A172 (cell line): Measurements from ENCODE around the gene COL9A2. TPM values are rescaled to one million over a fixed set of nuclear protein-coding genes. Genes with fewer than 3 reads are reported as not detected.

Experiments used
- DNase-seq: peaks from one replicate; pipeline ENCODE4 v3.0.0-alpha.2; 2015; ENCODE audit warnings: low spot score
- total RNA-seq: library from RNA; depleted of rRNA; stranded (reverse); fragments of >200 nt; shearing (Covaris generic); gene quantifications from 2 replicates; pipeline ENCODE4 v1.2.3, GENCODE V29; 2014

The COL9A2 gene
- total RNA-seq, 1 experiment from 2014 or later = 0.90 TPM

GRCh38 chr1:40303051-40303771, 13.9 kb downstream of the COL9A2 start:
- no peak for DNase-seq

GRCh38 chr1:40302475-40302874, 14.6 kb downstream of the COL9A2 start:
- DNase-seq = no peak

GRCh38 chr1:40301541-40302299, 15.4 kb downstream of the COL9A2 start:
- DNase-seq = no peak

DNA sequence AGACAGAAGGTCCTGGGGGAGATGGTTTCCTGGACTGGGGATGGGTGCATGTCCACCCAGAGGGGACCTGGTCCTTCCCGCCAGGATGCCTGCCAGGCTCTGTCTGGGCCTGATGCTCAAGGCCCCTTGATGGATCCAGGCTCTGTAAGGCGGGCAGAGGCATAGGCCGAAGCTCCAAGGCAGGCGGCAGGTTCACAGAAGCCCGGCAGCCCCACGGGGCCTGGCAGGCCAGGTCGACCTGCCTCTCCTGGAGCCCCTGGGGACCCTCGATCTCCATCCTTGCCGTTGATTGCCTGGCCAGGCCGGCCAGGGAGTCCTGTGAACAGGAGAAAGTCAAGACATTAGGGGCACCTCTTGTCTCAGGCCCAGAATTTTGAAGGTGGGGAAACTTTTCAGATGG, 16.0 kb downstream of the COL9A2 start:
- no peak for DNase-seq

DNA sequence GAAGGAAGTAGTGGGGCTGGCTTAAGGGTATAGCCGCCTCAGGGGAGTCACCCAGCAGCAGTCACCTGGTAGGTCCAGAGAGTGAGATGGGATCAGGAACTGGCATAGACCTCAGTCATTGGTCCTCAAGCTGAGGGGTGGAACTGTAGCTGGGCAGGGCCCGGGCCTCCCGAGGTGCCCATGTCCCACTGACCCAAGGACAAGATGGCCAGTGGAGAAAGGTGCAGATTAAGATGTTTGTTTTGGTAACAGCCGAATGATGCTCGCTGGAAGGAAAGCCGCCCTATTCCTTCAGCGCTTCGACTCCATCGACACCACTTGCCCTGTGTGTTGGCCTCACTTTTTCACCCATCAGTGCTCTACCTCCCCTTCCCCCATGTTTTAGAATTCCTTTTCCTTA, 16.4 kb downstream of the COL9A2 start:
- no peak for DNase-seq

DNA sequence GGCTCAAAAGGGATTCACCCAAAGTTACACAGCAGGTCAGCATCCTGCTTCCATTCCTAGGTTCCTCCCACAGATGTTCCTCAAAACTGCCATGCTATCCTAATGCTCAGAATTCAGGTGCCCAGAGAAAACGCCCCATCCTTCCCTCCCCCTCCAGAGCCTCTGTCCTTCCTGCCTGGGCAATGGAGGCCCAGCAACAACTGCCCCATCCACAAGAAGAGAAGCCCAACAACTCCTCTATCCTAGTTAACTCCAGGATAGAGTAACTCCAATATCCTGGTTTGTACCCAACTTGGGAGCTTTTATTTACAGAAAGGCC, 16.9 kb downstream of the COL9A2 start:
- no peak for DNase-seq

DNA sequence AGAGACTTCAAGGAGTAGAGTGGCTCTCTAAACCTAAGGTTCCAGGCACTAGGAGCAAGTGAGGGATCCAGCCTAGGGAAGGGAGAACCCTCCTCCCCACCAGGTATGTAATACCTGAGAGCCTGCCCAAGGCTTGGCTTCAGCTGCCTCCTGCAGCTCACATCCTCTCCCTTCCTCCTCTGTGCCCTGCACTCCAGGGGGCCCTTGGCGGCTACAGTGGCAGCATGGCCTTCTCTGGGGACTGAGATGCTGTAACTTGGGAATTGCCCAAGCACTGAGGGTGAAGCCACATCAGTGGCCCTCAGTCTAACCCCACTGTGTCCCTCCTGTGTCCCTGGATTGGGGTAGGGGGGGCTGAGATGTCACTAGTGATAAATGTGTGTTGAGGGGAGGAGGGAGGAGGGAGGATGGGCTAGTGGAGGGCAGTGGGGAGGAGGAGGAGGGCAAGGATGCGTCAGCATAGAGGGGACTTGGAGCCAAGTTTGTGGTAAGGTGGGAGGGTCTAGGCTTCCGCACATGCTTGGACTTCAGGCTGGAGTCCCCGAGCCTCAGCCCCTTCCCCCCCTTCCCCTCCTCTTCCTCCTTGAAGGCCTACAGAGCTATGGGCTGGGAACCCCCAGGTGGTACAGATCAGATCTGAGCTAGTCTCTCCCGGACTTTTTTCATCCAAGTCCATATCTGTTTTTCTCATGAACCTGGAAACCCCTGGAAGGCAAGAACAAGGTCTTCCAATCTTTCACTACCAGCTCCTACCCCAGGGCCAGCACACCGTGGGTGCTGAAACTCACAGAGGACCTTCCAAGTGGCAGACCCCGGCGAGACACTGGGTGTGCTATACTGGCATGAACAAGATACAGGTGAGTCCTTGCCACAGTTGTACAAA, 17.5 kb downstream of the COL9A2 start:
- DNase-seq = peak; percentile 41

- DNase-seq = no peak
Measured at GRCh38 chr1:40291293-40291692, 25.8 kb downstream of the COL9A2 start.

- no peak for DNase-seq
Measured at GRCh38 chr1:40281853-40282252, 35.2 kb downstream of the COL9A2 start.

GRCh38 chr1:40276122-40276521, 41.0 kb downstream of the COL9A2 start:
- no peak for DNase-seq

DNA sequence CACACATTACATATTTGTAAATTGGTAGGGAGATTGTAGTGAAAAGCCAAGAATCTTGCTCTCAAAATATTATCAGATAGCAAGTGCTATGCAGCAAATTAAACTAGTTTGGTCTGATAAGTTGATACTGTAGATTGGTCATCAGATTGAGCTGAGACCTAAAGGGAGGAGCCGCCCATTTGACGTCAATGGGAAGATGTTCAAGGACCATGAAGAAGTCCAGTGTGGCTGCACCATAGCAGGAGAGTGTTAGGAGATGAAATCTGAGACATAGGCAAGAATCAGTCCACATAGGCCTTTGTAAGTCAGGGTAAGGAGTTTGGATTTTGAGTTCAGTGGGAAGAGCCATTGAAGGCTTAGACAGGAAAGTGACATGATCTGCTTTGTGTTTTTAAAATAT, 42.8 kb downstream of the COL9A2 start:
- no peak for DNase-seq

- DNase-seq = no peak
Measured at GRCh38 chr1:40273547-40274166, 43.4 kb downstream of the COL9A2 start.

DNA sequence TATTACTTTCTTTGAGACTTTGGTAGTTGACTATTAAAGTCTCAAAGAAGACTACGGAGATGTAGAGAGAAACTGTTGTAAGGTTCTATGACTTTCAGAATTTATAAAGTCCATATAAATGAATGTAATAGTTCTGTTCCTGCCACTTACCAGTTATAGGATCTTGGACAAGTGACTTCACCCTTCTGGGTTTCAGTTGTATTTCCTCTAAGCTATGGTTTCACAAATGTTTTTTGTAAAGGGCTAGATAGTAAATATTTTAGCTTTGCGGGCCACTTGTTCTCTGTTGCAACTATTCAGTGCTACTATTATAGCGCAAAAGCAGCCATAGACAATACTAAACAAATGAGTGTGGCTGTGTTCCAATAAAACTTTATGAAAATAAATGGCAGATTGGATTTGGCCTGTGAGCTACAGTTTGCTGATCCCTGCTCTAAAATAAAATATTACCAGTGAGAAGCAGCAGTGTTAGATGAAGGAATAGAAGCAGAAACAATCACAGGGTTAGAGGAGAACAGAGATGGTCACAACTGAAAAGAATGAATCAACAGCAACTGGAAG, 44.4 kb downstream of the COL9A2 start:
- DNase-seq = no peak

GRCh38 chr1:40270152-40270834, 46.8 kb downstream of the COL9A2 start:
- no peak for DNase-seq

GRCh38 chr1:40268211-40268610, 48.9 kb downstream of the COL9A2 start:
- no peak for DNase-seq

GRCh38 chr1:40267767-40268187, 49.3 kb downstream of the COL9A2 start:
- peak; percentile 41 for DNase-seq

DNA sequence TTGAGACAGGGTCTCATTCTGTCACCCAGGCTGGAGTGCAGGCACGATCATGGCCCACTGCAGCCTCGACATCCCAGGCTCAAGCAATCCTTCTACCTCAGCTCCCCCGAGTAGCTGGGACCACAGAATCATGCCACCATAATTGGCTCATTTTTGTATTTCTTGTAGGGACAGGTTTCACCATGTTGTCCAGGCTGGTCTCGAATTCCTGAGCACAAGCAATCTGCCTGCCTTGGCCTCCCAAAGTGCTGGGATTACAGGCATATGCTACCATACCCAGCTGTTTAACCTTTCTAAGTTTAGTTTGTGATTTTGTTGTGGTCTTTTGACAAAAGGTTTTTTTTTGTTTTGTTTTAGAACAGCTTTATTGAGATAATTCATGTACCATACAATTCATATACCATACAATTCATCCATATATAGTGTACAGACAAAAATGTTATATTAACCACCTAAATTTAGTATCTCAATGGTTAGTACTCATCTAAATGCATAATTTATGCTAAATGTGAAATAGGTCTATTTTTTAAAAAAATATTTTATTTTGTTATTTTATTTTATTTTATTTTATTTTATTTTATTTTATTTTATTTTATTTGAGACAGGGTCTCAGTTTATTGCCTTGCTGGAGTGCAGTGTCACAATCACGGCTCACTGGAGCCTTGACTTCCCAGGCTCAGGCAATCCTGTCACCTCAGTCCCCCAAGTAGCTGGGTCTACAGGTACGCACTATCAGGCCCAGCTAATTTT, 50.1 kb downstream of the COL9A2 start:
- DNase-seq = no peak

DNA sequence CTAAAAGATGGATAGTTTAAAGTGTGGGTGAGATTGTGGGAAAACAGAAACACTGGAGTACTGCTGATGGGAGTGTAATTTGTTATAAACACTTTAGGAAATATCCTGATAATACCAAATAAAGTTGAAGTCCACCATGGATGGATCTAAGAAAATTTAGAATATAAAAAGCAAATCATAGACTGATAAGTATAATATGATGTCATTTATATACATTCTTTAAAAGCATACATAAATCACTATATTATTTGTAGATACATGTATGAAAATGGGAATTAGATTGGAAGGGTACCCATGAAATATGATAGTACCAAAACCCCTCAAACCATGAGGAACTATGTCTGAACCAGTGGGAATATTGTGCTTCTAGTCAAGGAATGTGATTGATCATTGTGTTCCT, 51.2 kb downstream of the COL9A2 start:
- no peak for DNase-seq

DNA sequence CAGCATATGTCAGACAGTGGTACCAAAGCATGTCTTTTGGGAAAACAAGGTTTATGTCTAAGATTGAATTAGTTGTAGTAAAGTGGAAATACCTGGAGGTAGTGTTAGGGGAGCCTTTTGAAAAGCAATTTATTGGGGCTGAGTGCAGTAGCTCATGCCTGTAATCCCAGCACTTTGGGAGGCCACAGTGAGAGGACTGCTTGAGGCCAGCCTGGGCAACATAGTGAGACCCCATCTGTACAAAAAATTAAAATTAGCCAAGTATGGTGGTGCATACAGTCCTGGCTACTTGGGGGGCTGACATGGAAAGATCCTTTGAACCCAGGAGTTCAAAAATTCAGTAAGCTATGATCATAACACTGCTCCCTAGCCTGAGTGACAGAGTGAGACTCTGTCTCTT, 51.8 kb downstream of the COL9A2 start:
- no peak for DNase-seq

DNA sequence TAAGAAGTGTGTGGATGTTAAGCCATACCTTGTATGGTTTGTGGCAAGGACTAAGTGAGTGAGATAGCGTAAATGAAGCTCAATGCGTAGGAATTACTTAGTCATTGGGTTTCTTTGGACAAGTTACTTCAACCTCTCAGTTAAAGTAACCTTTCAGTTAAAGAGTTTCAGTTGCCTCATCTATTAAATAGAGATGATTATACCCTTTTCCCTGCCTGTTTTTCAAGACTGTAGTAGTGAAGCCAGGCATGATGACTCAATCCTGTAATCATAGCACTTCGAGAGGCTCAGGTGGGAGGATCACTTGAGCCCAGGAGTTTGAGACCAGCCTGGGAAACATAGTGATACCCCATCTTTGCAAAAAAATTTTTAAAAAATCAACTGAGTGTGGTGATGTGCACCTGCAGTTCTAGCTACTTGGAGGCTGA, 52.7 kb downstream of the COL9A2 start:
- no peak for DNase-seq

GRCh38 chr1:40258445-40258769, 58.7 kb downstream of the COL9A2 start:
- DNase-seq = no peak
